ENCODE results near the gene ADSL.

DNA sequence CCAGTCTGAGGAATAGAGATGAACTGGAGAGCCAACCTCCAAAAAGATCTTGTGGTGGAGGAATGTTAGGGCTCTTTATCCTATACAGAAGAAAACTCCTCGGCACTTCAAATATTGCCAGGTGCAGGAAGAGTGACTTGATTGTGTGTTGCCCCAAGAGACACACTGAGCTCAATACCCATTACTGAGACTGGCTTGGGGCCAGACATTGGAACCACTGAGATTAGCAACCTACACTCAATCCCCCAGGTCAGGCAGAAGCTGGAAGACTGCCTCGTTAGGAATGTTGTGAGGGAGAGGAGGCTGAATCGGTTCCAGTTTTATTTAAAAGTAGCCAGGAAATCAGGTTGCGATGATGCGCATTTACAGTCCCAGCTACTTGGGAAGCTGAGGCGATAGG, 21.7 kb downstream of the ADSL start:
- TF ChIP-seq, protein P1, sequence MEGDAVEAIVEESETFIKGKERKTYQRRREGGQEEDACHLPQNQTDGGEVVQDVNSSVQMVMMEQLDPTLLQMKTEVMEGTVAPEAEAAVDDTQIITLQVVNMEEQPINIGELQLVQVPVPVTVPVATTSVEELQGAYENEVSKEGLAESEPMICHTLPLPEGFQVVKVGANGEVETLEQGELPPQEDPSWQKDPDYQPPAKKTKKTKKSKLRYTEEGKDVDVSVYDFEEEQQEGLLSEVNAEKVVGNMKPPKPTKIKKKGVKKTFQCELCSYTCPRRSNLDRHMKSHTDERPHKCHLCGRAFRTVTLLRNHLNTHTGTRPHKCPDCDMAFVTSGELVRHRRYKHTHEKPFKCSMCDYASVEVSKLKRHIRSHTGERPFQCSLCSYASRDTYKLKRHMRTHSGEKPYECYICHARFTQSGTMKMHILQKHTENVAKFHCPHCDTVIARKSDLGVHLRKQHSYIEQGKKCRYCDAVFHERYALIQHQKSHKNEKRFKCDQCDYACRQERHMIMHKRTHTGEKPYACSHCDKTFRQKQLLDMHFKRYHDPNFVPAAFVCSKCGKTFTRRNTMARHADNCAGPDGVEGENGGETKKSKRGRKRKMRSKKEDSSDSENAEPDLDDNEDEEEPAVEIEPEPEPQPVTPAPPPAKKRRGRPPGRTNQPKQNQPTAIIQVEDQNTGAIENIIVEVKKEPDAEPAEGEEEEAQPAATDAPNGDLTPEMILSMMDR (IDR thresholded peaks at IDR 0.05) = no peak
- no peak for TF ChIP-seq EZH2 (IDR thresholded peaks at IDR 0.05; ENCODE audit: borderline replicate concordance, insufficient read depth, low read depth, low read length, poor library complexity, severe bottlenecking)

Data from B cell (primary cell).